BJ (cell line): ENCODE results near the gene TBCCD1. TPM values are rescaled to one million over a fixed set of nuclear protein-coding genes. Genes with fewer than 3 reads are reported as not detected.

Source experiments
- CTCF ChIA-PET: fragments of 350-600 bp; formaldehyde crosslinking; extraction: SDS; loops from one replicate; lab custom pipeline; 2021; ENCODE audit warnings: antibody characterized with exemption, inconsistent platforms; lab: Yijun Ruan, JAX
- POLR2A ChIA-PET: fragments of 300-600 bp; sonication (Branson Sonifier 250); formaldehyde crosslinking; extraction: SDS; loops from one replicate; lab custom pipeline; 2021; ENCODE audit warnings: antibody characterized with exemption; lab: Charles Lee
- DNase-seq: peaks from one replicate; pipeline ENCODE4 v3.0.0-alpha.2; 2011; ENCODE audit warnings: low read depth
- H3K27me3 ChIP-seq: 2 replicates; pipeline ENCODE4 v1.6.0; 2011; ENCODE audit warnings: low read length; ENCODE audit not compliant: control insufficient read depth, insufficient read depth
- H3K36me3 ChIP-seq: 2 replicates; pipeline ENCODE4 v1.5.1; 2011; ENCODE audit warnings: low read length; ENCODE audit not compliant: control insufficient read depth, insufficient read depth
- H3K4me3 ChIP-seq: 2 replicates; pipeline ENCODE4 v1.5.1; 2011; ENCODE audit warnings: low read depth, mild to moderate bottlenecking, control low read depth, low read length
- polyA plus RNA-seq: library from polyadenylated mRNA; depleted of rRNA; stranded (reverse); fragments of >200 nt; gene quantifications from 2 replicates; pipeline ENCODE4 v1.2.3, GENCODE V29; 2011
- TF ChIP-seq, protein P1 (sequence below): IDR thresholded peaks from 2 replicates; pipeline ENCODE4 v1.5.1; 2011; ENCODE audit warnings: low read depth, mild to moderate bottlenecking, control low read depth, inconsistent platforms, low read length, moderate library complexity; ENCODE audit not compliant: insufficient read depth

Gene TBCCD1
- polyA plus RNA-seq, 1 experiment: 8.3 TPM

DNA sequence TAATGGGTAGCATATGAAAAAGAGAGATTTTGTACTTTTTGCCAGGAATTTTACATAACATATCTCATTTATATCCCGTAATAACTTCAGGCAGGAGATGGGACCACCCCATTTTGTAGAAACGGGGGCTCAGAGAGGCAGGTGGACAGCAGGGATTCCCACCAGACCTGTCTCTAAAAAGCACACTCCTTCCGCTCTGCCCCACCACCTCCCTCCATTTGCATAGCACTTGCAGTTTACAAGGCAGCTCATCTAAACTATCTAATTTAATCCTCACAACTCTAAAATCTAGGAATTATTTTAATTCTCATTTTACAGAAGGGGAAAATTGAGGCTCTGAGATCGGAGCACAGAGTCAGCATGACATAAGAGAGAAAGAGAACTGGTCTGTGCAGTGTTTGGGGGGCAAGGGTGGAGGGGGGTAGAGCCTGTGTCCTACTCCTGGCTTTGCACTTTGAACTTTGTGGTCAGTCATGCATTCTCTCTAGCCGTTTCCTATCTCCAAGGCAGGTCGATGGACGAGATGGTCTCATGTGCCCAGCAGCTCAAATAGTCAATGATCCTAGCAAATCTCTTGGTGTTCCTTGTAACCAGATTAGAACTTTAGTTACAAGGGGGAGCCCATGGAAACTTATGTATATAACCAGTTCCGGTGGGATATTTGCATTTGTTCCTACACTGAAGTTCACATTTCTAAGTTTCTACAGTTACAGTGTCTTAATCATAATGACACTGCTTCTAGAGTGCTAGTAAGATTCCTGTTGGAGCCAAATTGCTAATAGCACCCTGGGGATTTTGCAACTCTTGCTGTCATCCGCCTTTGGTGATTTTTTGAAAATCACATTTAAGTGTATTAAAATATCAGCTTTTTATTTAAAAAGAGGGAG is 41.5 kb downstream of the TBCCD1 start:
- ChIA-PET POLR2A (no interaction called here), CTCF (no interaction called here)
- Histone ChIP-seq H3K36me3 (no peaks in the 10 kb centered on the region), H3K27me3 (no peaks in the 10 kb centered on the region; the same call in none of the 2 replicates), H3K4me3 (no peak overlapping the region)
- DNase-seq: no peak
- TF ChIP-seq, protein P1, sequence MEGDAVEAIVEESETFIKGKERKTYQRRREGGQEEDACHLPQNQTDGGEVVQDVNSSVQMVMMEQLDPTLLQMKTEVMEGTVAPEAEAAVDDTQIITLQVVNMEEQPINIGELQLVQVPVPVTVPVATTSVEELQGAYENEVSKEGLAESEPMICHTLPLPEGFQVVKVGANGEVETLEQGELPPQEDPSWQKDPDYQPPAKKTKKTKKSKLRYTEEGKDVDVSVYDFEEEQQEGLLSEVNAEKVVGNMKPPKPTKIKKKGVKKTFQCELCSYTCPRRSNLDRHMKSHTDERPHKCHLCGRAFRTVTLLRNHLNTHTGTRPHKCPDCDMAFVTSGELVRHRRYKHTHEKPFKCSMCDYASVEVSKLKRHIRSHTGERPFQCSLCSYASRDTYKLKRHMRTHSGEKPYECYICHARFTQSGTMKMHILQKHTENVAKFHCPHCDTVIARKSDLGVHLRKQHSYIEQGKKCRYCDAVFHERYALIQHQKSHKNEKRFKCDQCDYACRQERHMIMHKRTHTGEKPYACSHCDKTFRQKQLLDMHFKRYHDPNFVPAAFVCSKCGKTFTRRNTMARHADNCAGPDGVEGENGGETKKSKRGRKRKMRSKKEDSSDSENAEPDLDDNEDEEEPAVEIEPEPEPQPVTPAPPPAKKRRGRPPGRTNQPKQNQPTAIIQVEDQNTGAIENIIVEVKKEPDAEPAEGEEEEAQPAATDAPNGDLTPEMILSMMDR: no peak

DNA sequence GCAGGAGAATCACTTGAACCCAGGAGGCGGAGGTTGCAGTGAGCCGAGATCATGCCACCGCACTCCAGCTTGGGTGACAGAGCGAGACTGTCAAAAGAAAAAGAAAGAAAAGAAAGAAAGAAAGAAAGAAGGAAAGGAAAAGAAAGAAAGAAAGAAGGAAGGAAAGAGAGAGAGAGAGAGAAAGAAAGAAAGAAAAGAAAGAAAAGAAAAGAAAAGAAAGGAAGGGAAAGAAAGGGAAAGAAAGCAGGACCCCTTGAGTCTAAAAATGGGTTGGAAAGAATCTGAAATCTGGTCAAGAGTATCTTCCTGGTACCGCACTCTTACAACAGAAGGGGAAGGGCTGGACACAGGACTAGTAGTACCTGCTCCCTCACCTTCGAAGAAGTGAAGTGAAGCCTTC is 42.5 kb downstream of the TBCCD1 start:
- TF ChIP-seq, protein P1: no peak
- Histone ChIP-seq H3K4me3 (no peak overlapping the region), H3K36me3 (no peaks in the 10 kb centered on the region), H3K27me3 (no peaks in the 10 kb centered on the region; the same call in none of the 2 replicates)
- CTCF ChIA-PET: interaction anchor here (0.7 to 1.6 kb wide), 2 partner anchors 15 to 28 kb away, joined by 4 to 5 read pairs; no protein-coding TSS in a partner anchor
- POLR2A ChIA-PET: no interaction called here
- DNase-seq: no peak

DNA sequence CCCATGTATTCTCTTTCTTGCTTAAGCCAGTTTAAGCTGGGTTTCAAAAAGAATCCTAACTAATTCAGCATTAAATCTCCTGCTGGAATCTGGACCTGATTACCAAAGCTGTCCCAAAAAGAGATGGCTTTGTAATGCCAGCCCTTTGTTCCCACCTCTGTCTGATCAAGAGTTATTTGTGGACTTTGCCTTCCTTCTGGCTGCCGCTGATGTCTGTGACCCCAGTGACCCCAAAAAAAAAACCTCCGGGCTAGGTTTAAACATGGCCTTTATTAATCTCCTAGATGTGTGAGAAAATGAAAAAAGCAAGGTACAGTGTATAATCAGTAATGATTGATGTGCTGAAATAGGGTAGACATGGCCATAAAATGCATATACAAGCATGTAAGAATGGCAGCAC is 43.7 kb downstream of the TBCCD1 start:
- Histone ChIP-seq H3K36me3 (no peaks in the 10 kb centered on the region), H3K27me3 (no peaks in the 10 kb centered on the region; the same call in none of the 2 replicates), H3K4me3 (no peak overlapping the region)
- TF ChIP-seq, protein P1: no peak
- DNase-seq: no peak
- ChIA-PET POLR2A (no interaction called here), CTCF (interaction anchor here (1.6 kb wide), 1 partner anchor 16 kb away, joined by 4 read pairs; no protein-coding TSS in a partner anchor)

DNA sequence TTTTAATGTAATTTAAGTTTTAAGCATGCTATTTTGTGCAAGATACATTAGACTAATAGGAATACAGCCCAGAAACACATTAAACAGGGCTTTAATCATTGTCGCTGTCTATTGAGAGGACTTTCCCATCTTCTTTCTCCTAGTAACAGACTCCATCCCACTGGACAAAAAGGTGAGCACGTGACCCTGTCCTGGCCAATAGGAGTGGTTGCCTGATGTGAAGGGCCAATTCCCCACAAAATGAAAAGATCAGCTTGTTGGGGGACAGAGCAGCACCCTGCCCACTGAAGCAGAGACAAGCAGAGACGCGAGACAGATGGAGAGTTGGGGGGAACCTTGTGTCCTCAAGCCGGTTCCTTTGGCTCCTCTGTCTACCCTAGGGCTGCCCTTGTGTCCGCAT is 44.1 kb downstream of the TBCCD1 start:
- Histone ChIP-seq H3K36me3 (no peaks in the 10 kb centered on the region), H3K27me3 (no peaks in the 10 kb centered on the region; the same call in none of the 2 replicates), H3K4me3 (no peak overlapping the region)
- CTCF ChIA-PET: no interaction called here
- TF ChIP-seq, protein P1: no peak
- no peak for DNase-seq
- POLR2A ChIA-PET: no interaction called here
